GM10266 (cell line): Measurements from ENCODE around the gene CDRT4.

ENCODE experiments used
- DNase-seq: peaks from one replicate; pipeline ENCODE4 v3.0.0; 2012; ENCODE audit errors: extremely low spot score
- CTCF ChIP-seq: IDR thresholded peaks from 2 replicates; pipeline ENCODE4 v1.5.1; 2012; ENCODE audit warnings: mild to moderate bottlenecking, low read depth; ENCODE audit not compliant: control insufficient read depth, insufficient read depth; ENCODE audit errors: missing control alignments

Gene CDRT4

GRCh38 chr17:15467592-15467991 lies at the start of gene CDRT4:
CDRT4 (minus strand) TSS chr17:15467621; CDS start chr17:15440238, 27,383 bp downstream.
- no peak for TF ChIP-seq CTCF
- no peak for DNase-seq

GRCh38 chr17:15516150-15516549 lies 48.7 kb upstream of the CDRT4 start:
- no peak for DNase-seq
- no peak for TF ChIP-seq CTCF

- no peak for DNase-seq
Measured at GRCh38 chr17:15514469-15514868, 47.0 kb upstream of the CDRT4 start.

GRCh38 chr17:15513856-15514459 lies 46.5 kb upstream of the CDRT4 start:
- DNase-seq: no peak
- TF ChIP-seq CTCF: no peak

More at GRCh38 chr17:15514469-15514868, 47.0 kb upstream of the CDRT4 start:
- TF ChIP-seq CTCF: no peak

- DNase-seq: no peak
- no peak for TF ChIP-seq CTCF
Measured at GRCh38 chr17:15513058-15513791, 45.8 kb upstream of the CDRT4 start.

- DNase-seq: no peak
- TF ChIP-seq CTCF: no peak
Measured at GRCh38 chr17:15512071-15512709, 44.8 kb upstream of the CDRT4 start.

GRCh38 chr17:15511142-15511541 lies 43.7 kb upstream of the CDRT4 start:
- TF ChIP-seq CTCF: no peak
- no peak for DNase-seq
